D341Med (cell line): ENCODE results near the gene INPP5K.
"Not testable (repeated sequence)": the region's sequence is repeated elsewhere in the genome, so short reads cannot be mapped to it uniquely, and the experiment has no call there.

ENCODE experiments used
- DNase-seq: peaks from one replicate; pipeline ENCODE4 v3.0.0; 2012; ENCODE audit warnings: low spot score

The INPP5K gene

GRCh38 chr17:1464186-1464585, 52.2 kb downstream of the INPP5K start:
- DNase-seq, result no peak

GRCh38 chr17:1462164-1463112, 54.0 kb downstream of the INPP5K start:
- DNase-seq, result peak; percentile 56

- DNase-seq, result no peak
Observed at GRCh38 chr17:1461198-1461944, 55.0 kb downstream of the INPP5K start.

- DNase-seq, result no peak
Observed at GRCh38 chr17:1460233-1460632, 56.2 kb downstream of the INPP5K start.

DNA sequence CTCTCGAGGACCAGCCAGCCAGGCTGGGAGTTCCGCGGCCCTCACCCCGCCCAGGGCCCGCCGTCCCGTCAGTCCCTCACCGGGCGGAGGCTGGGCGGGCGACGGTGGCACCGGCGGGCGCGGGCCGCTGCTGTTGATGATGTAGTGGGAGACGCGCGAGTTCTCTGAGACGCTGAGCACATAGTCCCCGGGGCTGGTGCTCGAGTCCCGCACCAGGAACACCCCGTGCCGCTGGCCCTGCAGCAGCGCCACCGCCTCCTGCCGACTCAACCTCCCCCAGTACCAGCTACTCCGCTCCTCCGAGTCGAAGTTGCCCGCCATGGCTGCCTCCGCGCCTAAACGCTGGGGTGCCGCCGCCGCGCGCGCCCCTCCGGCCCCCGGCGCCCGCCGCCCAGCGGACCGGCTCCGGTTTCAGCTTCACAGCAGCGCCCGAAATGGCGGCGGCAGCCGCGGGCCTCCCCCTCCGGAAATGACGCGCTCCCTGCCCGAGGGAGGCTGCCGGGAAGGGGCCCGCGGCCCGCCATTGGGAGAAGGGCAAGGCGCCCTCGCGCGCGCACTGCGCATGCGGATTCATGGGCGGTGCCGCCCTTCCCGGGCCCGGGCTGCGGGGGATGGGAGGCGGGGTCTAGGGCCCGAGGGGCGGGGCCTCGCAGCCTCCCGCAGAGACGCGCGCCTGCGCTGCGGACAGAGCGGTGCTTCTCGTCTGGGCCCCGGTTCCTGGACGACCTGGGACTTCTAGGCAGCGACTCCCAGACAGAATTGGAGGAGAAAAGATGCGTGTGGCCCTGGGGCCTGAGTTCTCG, 60.4 kb downstream of the INPP5K start, which contains the start of gene CRK:
TSS of gene CRK (minus strand) at position 436 of the 803 bp plus-strand sequence. CDS start at position 321, 115 bp downstream.
- DNase-seq, result peak; percentile 98

DNA sequence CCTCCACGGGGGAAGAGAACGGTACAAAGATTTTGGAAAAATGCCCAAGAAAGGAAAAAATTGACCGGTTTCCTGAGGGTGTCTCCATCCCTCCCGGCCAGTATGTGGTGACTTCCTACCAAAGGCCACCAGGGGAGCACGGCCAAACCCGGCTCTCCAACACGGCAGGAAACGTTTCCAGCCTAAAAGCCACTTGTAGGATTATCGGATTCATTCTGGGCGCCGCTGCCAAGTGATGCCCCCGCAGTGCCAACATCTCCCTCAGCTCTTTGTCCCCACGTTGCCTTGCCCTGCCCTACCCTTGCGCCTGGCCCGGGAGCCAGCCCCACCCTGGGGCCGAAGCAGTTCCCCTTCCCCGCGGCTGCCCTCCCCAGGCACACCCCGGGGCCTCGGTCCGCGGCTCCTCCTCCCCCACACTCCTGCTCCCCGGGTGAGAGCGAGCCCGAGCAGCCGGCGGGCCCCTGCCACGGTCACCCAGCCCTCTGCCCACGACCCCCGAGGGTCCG, 61.1 kb downstream of the INPP5K start:
- DNase-seq, result peak; percentile 67

- DNase-seq, result no peak
Observed at GRCh38 chr17:1454541-1454940, 61.9 kb downstream of the INPP5K start.

GRCh38 chr17:1453694-1454093, 62.7 kb downstream of the INPP5K start:
- DNase-seq, result not testable (repeated sequence)

- DNase-seq, result no peak
Observed at GRCh38 chr17:1452836-1453235, 63.6 kb downstream of the INPP5K start.

DNA sequence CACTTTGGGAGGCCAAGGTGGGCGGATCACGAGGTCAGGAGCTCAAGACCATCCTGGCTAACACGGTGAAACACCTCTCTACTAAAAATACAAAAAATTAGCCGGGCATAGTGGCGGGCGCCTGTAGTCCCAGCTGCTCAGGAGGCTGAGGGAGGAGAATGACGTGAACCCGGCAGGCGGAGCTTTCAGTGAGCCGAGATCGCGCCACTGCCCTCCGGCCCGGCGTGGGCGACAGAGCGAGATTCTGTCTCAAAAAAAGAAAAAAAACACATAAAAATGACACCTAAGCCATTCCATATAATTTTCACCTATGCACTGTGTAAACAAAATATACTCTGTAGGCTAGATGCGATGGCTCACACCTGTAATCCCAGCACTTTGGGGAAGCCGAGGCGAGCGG, 66.2 kb downstream of the INPP5K start:
- not testable (repeated sequence) for DNase-seq

- DNase-seq, result no peak
Observed at GRCh38 chr17:1449412-1449967, 66.9 kb downstream of the INPP5K start.

DNA sequence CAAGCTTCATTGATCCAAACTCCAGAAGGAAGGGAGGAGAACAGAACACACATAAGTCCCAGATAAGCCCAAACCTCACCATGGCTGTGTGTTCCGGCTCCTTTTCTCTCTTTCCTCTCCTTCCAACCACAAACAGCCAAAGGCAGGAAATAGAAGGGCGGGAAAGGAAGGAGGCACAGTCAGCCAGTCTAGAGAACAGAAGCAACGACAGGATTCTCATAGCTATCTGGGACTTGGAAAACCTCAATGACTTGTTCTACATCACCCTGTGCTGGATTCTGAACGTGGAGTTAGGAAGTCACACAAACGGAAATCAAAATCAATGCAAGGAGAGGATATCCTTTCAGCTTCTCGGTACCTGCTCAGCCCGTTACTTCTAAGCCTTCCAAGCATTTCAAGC, 69.4 kb downstream of the INPP5K start:
- no peak for DNase-seq

DNA sequence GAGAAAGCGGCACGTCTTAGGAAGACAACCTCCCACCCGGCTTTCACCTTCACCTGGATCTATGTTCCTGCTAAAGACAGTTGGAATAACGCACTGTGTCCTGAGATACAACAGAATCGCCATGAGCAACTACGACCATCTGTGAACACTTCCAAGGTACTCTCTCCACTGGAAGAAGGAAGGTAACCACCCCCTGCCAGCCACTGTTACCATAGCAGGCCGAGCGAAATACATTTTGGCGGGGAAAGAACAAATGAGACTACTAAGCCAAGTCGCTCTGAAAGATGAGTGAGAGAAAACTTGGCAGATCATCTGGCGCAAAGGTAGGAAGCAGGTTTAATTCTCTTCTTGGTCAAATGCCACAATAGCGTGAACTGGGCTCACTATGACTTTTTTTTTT, 70.2 kb downstream of the INPP5K start:
- no peak for DNase-seq

- not testable (repeated sequence) for DNase-seq
Observed at GRCh38 chr17:1445695-1446094, 70.7 kb downstream of the INPP5K start.
